Melanocyte of skin (primary cell): ENCODE data around the gene LRIG3. TPM values are rescaled to one million over a fixed set of nuclear protein-coding genes. Genes with fewer than 3 reads are reported as not detected.

Experiments used
- total RNA-seq, 2 donors: library from RNA; depleted of rRNA; stranded (reverse); fragments of >200 nt; gene quantifications; 2 replicates each; pipeline ENCODE4 v1.2.3, GENCODE V29; 2012

The LRIG3 gene
- total RNA-seq = 10 to 100 TPM; 13.8 to 27.0 TPM

DNA sequence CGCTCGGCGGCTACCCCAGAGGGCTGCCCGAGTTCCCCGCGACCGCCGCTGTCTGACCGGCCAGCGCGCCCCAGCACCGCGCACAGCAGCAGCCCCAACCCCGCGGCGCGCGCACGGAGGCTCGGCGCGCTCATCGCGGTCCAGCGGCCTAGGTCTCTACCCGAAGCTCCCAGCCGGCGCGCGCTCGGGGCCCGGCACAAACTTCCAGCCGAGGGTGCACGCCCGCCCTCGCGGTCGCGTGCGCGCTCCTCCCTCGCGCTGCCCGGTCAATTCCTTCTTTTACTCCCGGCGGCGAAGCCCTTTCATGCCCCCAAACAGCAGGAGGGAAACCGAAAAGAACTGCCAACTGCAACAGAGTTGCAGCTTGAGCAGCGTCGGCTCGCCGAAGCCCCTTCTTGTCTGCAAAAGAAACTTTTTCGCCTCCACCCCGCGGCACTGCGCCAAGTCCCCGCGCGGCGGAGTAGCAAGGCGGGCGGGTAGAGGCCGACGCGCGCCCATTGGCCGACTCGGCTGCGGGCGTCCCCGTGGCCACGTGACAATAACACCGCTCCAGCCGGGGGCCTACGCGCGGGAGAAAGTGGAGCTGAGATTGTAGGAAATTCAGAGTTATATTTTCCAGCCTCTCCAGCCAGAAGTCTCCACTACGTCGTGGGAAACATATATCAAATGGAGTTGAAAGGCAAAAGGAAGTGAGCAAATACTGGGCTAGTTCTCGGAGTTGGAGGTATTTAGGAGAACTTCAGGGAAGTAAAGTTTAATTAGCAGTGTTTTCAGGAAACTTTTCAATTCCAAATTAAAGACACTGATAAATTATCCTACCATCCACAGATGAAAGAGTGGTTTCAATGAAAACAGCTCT lies at the start of gene LRIG3:
TSS of gene LRIG3 (minus strand) at position 403 of the 859 bp plus-strand sequence. CDS start at position 134, 269 bp downstream.

